Endothelial cell of umbilical vein (primary cell): ENCODE results near the gene DCDC1. TPM values are rescaled to one million over a fixed set of nuclear protein-coding genes. Genes with fewer than 3 reads are reported as not detected.

Source experiments
- BruUV-seq: library from RNA; stranded (reverse); fragments of 400-500 nt; replicated peaks from 2 replicates; lab custom pipeline; 2021; lab: Mats Ljungman, UMichigan
- CTCF ChIA-PET: fragments of 300-600, 350-600 bp; sonication (Branson Sonifier 250); formaldehyde crosslinking; loops from one replicate; lab custom pipeline; 2021; ENCODE audit warnings: antibody characterized with exemption, inconsistent platforms; lab: Charles Lee
- POLR2A ChIA-PET: fragments of 300-600, 350-600 bp; sonication (Branson Sonifier 250); formaldehyde crosslinking; loops from one replicate; lab custom pipeline; 2021; ENCODE audit warnings: antibody characterized with exemption, inconsistent platforms; lab: Charles Lee
- DNase-seq: peaks from one replicate; pipeline ENCODE4 v3.0.0-alpha.2; 2011; ENCODE audit warnings: low read depth, low spot score
- FAIRE-seq: peaks from 2 replicates; lab custom pipeline; 2011; peaks lifted over from hg19 to GRCh38; lab: Jason Lieb, UNC
- H2AFZ ChIP-seq: 2 replicates; pipeline ENCODE4 v1.6.0; 2012; ENCODE audit warnings: low read depth, low read length, control low read depth, inconsistent platforms
- H3K27ac ChIP-seq: 2 replicates; pipeline ENCODE4 v1.5.1; 2011; ENCODE audit warnings: low read depth, mild to moderate bottlenecking, control low read depth, low read length, moderate library complexity; ENCODE audit not compliant: insufficient read depth
- H3K27me3 ChIP-seq, 2 experiments: 2 replicates each; pipeline versions ENCODE4 v1.6.0 to v1.6.1; 2011; ENCODE audit warnings: low read length in 2 of 2, mixed read lengths in 1 of 2; ENCODE audit not compliant: control insufficient read depth in 2 of 2, insufficient read depth in 2 of 2
- H3K36me3 ChIP-seq, 2 experiments: 2 replicates in 1 of 2; 3 replicates in 1 of 2; pipeline ENCODE4 v1.5.1; 2011; ENCODE audit warnings: low read length in 2 of 2, mild to moderate bottlenecking in 1 of 2, moderate library complexity in 1 of 2; ENCODE audit not compliant: control insufficient read depth in 2 of 2, insufficient read depth in 2 of 2; ENCODE audit errors: extremely low read depth in 1 of 2
- H3K4me1 ChIP-seq: 3 replicates; pipeline ENCODE4 v1.5.1; 2011; ENCODE audit warnings: mild to moderate bottlenecking, low read length; ENCODE audit not compliant: control insufficient read depth, insufficient read depth; ENCODE audit errors: extremely low read depth
- H3K4me2 ChIP-seq: 2 replicates; pipeline ENCODE4 v1.6.1; 2011; ENCODE audit warnings: low read length, control low read depth, mixed read lengths; ENCODE audit not compliant: insufficient read depth
- H3K4me3 ChIP-seq, 3 experiments: fragments of 200-600 bp in 1 of 3; sonication (generic), shearing (Covaris generic) in 1 of 3; replicated peaks in 1 of 3; 2 replicates each; pipeline ENCODE4 v1.5.1; 2011 to 2016; ENCODE audit warnings: control low read depth in 3 of 3, low read length in 3 of 3, mild to moderate bottlenecking in 2 of 3, inconsistent platforms in 1 of 3, low read depth in 1 of 3, moderate library complexity in 1 of 3; ENCODE audit not compliant: insufficient read depth in 1 of 3
- H3K79me2 ChIP-seq: 2 replicates; pipeline ENCODE4 v1.6.0; 2012; ENCODE audit warnings: low read length, inconsistent platforms; ENCODE audit not compliant: control insufficient read depth, insufficient read depth
- H3K9ac ChIP-seq: replicated peaks from 2 replicates; pipeline ENCODE3; 2011; ENCODE audit warnings: low read length, control low read depth; ENCODE audit not compliant: insufficient read depth; ENCODE audit errors: extremely low read depth
- H3K9me1 ChIP-seq: replicated peaks from 3 replicates; pipeline ENCODE4 v1.6.0; 2011; ENCODE audit warnings: mild to moderate bottlenecking, low read length; ENCODE audit not compliant: control insufficient read depth, insufficient read depth; ENCODE audit errors: extremely low read depth
- H3K9me3 ChIP-seq: replicated peaks from 2 replicates; pipeline ENCODE4 v1.5.1; 2012; ENCODE audit warnings: low read length, inconsistent platforms; ENCODE audit not compliant: control insufficient read depth, insufficient read depth
- H4K20me1 ChIP-seq: replicated peaks from 2 replicates; pipeline ENCODE3; 2011; ENCODE audit warnings: mild to moderate bottlenecking, low read length; ENCODE audit not compliant: control insufficient read depth, insufficient read depth; ENCODE audit errors: extremely low read depth
- CTCF ChIP-seq, 2 donors: IDR thresholded peaks; 1 replicate in 1 of 2; 2 replicates in 1 of 2; pipeline ENCODE4 v1.5.1; 2011; ENCODE audit warnings: low read length in 2 of 2, mild to moderate bottlenecking in 2 of 2, moderate library complexity in 2 of 2, control low read depth in 1 of 2, inconsistent platforms in 1 of 2, low read depth in 1 of 2; ENCODE audit not compliant: insufficient read depth in 1 of 2; ENCODE audit errors: extremely low read depth in 1 of 2
- EZH2 ChIP-seq: IDR thresholded peaks from 2 replicates; pipeline ENCODE4 v1.6.1; 2012; ENCODE audit warnings: borderline replicate concordance, low read depth, mild to moderate bottlenecking, moderate library complexity, low read length, inconsistent platforms; ENCODE audit not compliant: severe bottlenecking
- FOS ChIP-seq: IDR thresholded peaks from 2 replicates; pipeline ENCODE4 v1.6.1; 2011; ENCODE audit warnings: mild to moderate bottlenecking, low read length, moderate library complexity, borderline replicate concordance; ENCODE audit not compliant: insufficient read depth
- GATA2 ChIP-seq: IDR thresholded peaks from 2 replicates; pipeline ENCODE4 v1.7.0; 2011; ENCODE audit warnings: low read depth, mild to moderate bottlenecking, moderate library complexity, mixed read lengths, low read length; ENCODE audit not compliant: insufficient read length, insufficient read depth
- JUN ChIP-seq: IDR thresholded peaks from 2 replicates; pipeline ENCODE4 v1.6.1; 2011; ENCODE audit warnings: borderline replicate concordance, low read depth; ENCODE audit not compliant: insufficient read length, insufficient read depth
- MAX ChIP-seq: IDR thresholded peaks from 2 replicates; pipeline ENCODE4 v1.6.1; 2011; ENCODE audit not compliant: insufficient read depth, insufficient read length
- MYC ChIP-seq: IDR thresholded peaks from one replicate; pipeline ENCODE4 v1.6.1; 2011; ENCODE audit warnings: mild to moderate bottlenecking, low read depth, low read length
- POLR2A ChIP-seq: IDR thresholded peaks from 2 replicates; pipeline ENCODE4 v1.6.1; 2012; ENCODE audit warnings: low read depth, mild to moderate bottlenecking, control low read depth, low read length
- POLR2AphosphoS5 ChIP-seq: IDR thresholded peaks from 2 replicates; pipeline ENCODE4 v1.6.1; 2012; ENCODE audit warnings: low read depth, mild to moderate bottlenecking, control low read depth, low read length, moderate library complexity; ENCODE audit not compliant: insufficient read depth
- dilution Hi-C: fragments of 300-500 bp; cut with MboI; formaldehyde crosslinking; loops from one replicate; pipeline ENCODE4 v1.15.0; 2019; ENCODE audit warnings: low sequenced_read_pairs; ENCODE audit not compliant: extremely low pct_ligation_motif_present
- intact Hi-C: fragments of 100-400 bp; cut with micrococcal nuclease; formaldehyde crosslinking; loops from one replicate; pipeline ENCODE4 v1.10.0; 2022
- polyA plus RNA-seq, 4 experiments: library from polyadenylated mRNA; depleted of rRNA in 3 of 4; stranded (reverse) in 3 of 4; unstranded in 1 of 4; fragments of >200 nt; gene quantifications; 2 replicates each; pipeline versions ENCODE4 v1.2.1 to v1.2.3, GENCODE V29; 2011 to 2012; ENCODE audit warnings: missing spikeins in 1 of 4
- total RNA-seq: library from RNA; stranded (reverse); gene quantifications from 2 replicates; pipeline ENCODE4 v1.2.3, GENCODE V29; 2021

Gene DCDC1
- total and polyA plus RNA-seq, 2 donors (not counting 3 experiments of a cell fraction or from before 2014, with no cell fraction given): 0.04 TPM; not detected in 1

GRCh38 chr11:31326470-31327148 lies 42.9 kb downstream of the DCDC1 start:
- Histone ChIP-seq H3K27ac (no peak overlapping the region), H3K27me3 (no peaks in the 10 kb centered on the region), H3K79me2 (no peaks in the 10 kb centered on the region), H4K20me1 (no peaks in the 10 kb centered on the region), H3K9me1 (no peaks in the 10 kb centered on the region), H3K9me3 (no peaks in the 10 kb centered on the region), H3K4me3 (no peak overlapping the region), H3K9ac (no peak overlapping the region), H3K4me1 (no peaks in the 10 kb centered on the region), H2AFZ (no peak overlapping the region), H3K36me3 (no peaks in the 10 kb centered on the region), H3K4me2 (no peak overlapping the region)
- dilution Hi-C loops: no loop called here
- DNase-seq (no peak), FAIRE-seq (no peak)
- no TSS peak for BruUV-seq
- intact Hi-C loops: no loop called here
- CTCF ChIA-PET: interaction anchor here (1.3 kb wide), 1 partner anchor 14 kb away, joined by 5 read pairs; no protein-coding TSS in a partner anchor
- TF ChIP-seq FOS: no peak
- no peak for TF ChIP-seq EZH2
- no peak for TF ChIP-seq POLR2A
- no peak for TF ChIP-seq MAX
- TF ChIP-seq CTCF (IDR thresholded peaks at IDR 0.05; ENCODE audit: extremely low read depth in 1 of 2, insufficient read depth in 1 of 2, low read depth in 1 of 2, low read length in 2 of 2): no peak
- TF ChIP-seq POLR2AphosphoS5: no peak
- TF ChIP-seq MYC: no peak
- TF ChIP-seq JUN: no peak
- TF ChIP-seq GATA2: no peak
- POLR2A ChIA-PET: no interaction called here
